Coronary artery (tissue), 2 donors: ENCODE results near the gene ZNF518A.

ENCODE experiments used
- DNase-seq: peaks from one replicate; pipeline ENCODE4 v3.0.0-alpha.2; 2017; ENCODE audit warnings: low spot score
- H3K27ac ChIP-seq, 2 donors: fragments of 200-600 bp; sonication (generic); one replicate each; pipeline ENCODE4 v1.5.1; 2016 to 2019
- H3K4me3 ChIP-seq: fragments of 200-600 bp; sonication (generic); 2 replicates; pipeline ENCODE4 v1.5.1; 2016; ENCODE audit warnings: mild to moderate bottlenecking, moderate library complexity
- TF ChIP-seq, protein P1 (sequence below): fragments of 200-600 bp; sonication (generic); IDR thresholded peaks from one replicate; pipeline ENCODE4 v1.5.1; 2019; ENCODE audit warnings: antibody characterized with exemption

ZNF518A gene

DNA sequence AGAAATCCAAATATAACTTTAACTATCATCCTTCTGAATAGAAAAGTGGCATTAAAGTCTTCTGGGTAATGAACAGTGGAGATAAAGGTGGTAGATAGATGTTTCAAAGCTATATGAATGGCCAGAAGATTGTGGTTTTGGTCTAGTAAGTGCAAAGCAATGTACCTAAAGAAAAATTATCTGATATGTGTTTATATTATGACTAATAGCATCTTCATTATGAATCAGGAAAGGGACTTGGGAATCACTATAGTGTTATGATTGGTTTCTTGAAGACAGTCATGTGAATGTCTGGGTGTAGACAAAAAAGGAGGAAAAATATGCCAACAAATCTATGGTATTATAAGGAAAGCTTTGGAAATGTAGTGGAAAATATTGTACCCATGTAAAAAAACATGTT, 3.0 kb downstream of the ZNF518A start:
- H3K27ac ChIP-seq = no peak overlapping the region
- H3K4me3 ChIP-seq = no peak overlapping the region
- no peak for DNase-seq
- TF ChIP-seq, protein P1, sequence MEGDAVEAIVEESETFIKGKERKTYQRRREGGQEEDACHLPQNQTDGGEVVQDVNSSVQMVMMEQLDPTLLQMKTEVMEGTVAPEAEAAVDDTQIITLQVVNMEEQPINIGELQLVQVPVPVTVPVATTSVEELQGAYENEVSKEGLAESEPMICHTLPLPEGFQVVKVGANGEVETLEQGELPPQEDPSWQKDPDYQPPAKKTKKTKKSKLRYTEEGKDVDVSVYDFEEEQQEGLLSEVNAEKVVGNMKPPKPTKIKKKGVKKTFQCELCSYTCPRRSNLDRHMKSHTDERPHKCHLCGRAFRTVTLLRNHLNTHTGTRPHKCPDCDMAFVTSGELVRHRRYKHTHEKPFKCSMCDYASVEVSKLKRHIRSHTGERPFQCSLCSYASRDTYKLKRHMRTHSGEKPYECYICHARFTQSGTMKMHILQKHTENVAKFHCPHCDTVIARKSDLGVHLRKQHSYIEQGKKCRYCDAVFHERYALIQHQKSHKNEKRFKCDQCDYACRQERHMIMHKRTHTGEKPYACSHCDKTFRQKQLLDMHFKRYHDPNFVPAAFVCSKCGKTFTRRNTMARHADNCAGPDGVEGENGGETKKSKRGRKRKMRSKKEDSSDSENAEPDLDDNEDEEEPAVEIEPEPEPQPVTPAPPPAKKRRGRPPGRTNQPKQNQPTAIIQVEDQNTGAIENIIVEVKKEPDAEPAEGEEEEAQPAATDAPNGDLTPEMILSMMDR = no peak

DNA sequence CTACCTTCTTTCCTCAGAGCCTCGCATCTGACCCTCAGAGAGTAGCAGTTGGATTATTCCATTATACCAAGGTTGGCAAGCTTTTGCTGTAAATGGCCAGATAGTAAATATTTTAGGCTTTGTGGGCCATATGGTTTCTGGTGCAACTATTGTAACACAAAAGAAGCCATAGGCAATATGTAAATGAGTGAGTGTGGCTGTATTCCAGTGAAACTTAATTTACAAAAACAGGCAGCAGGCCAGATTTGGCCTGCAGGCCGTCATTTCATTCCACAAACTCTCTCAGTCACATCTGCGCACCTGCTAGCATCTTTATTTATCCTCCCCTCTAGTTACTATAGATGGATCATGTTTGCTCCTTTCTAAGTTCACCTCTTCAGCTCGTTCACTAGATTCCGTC, 6.7 kb downstream of the ZNF518A start:
- TF ChIP-seq, protein P1 = no peak
- Histone ChIP-seq H3K4me3 (no peak overlapping the region), H3K27ac (no peak overlapping the region)
- no peak for DNase-seq

DNA sequence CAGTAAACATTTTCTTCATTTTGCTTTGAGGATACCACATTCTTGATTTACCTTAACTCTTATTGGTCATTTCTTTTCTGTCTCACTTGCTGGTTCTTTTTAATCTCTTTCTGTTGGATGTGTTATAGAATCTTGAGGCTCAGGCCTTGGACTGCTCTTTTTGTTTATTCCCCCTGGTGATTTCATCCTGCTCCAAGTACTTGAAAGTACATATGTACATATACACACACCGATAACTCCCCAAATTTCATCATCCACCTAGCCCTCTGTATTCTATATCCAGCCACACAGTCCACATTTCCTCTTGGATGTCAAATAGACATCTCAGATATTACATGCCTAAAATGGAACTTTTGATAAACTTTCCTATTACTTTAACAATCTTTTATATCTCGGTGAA, 7.5 kb downstream of the ZNF518A start:
- no peak overlapping the region for H3K27ac ChIP-seq
- no peak overlapping the region for H3K4me3 ChIP-seq
- TF ChIP-seq, protein P1 = no peak
- no peak for DNase-seq

DNA sequence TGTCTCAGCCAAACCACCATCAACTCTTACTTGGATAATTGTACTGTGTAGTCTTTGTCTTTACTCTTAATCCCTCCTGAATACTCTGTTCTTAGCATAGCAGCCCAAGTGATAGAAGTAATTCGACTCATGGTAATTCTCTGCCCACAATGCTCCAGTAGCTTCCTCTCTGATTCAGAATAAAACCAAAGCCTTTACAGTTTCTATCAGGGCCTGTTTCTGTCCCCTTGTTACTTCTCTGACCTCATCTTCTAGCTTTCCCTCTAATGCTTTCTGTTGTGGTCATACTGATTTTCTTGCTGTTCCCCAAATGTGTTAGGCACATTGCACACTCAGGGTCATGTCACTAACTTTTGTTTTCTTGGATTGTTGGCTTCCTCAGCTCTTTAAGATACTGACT, 8.0 kb downstream of the ZNF518A start:
- no peak overlapping the region for H3K27ac ChIP-seq
- TF ChIP-seq, protein P1 = no peak
- H3K4me3 ChIP-seq = no peak overlapping the region
- no peak for DNase-seq

DNA sequence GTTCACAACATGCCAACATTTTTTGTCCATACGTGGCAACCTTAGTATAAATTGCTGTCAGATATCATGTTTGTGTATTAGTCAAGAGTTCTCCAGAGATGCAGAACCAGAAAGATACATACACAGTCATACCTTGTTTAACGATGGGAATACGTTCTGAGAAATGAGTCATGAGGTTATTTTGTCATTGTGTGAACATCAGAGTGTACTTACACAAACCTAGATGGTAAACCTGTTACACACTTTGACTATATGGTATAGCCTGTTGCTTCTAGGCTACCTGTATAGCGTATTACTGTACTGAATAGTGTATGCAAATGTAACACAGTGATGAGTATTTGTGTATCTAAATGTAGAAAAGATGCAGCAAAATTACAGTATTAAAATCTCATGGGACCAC, 22.3 kb downstream of the ZNF518A start:
- Histone ChIP-seq H3K27ac (no peak overlapping the region), H3K4me3 (no peak overlapping the region)
- no peak for DNase-seq
- TF ChIP-seq, protein P1 = no peak

DNA sequence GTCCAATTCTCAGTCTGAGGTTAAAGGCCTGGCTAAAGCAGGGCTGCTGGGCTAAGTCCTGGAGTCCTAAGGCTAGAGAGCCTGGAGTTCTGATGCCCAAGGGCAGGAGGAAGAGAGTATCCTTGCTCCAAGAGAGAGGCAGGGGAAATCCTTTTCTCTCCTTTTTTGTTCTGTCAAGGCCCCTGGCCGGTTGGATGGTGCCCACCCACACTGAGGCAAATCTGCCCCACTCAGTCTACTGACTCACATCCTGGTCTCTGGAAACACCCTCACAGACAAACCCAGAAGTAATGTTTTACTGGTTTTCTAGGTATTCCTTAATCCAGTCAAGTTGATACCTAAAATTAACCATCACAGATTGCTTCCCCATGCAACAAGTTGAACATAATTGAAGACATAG, 23.0 kb downstream of the ZNF518A start:
- no peak overlapping the region for H3K27ac ChIP-seq
- TF ChIP-seq, protein P1 = no peak
- DNase-seq = no peak
- H3K4me3 ChIP-seq = no peak overlapping the region

DNA sequence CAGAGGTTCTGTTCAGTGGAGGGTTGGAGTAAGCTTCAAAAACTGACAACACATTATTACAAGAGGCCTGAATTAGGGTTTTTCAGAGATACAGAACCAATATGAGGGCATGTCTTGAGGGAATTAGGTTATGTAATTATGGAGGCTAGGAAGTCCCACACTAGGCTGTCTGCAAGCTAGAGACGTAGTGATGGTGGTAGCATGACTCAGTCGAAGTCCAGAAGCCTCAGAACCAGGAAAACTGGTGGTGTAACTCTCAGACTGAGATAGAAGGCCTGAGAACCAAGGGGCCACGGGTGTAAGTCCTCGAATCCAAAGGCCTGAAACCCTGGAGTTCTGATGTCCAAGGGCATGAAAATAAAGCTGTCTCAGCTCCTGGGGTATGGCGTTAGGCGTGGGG, 35.6 kb downstream of the ZNF518A start:
- no peak for DNase-seq
- TF ChIP-seq, protein P1 = no peak
- Histone ChIP-seq H3K4me3 (no peak overlapping the region), H3K27ac (no peak overlapping the region)
